COR-L47 (cell line): ENCODE results near the gene DEFB115.
"Not testable (repeated sequence)": the region's sequence is repeated elsewhere in the genome, so short reads cannot be mapped to it uniquely, and the experiment has no call there.

Experiments used
- DNase-seq: peaks from one replicate; lab custom pipeline; 2025; lab: John Stamatoyannopoulos, UW

The DEFB115 gene, protein sequence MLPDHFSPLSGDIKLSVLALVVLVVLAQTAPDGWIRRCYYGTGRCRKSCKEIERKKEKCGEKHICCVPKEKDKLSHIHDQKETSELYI

GRCh38 chr20:31257364-31257763, at the start of gene DEFB115:
TSS of gene DEFB115 (plus strand) at chr20:31257664. CDS start at chr20:31257664, 0 bp downstream.
- no peak for DNase-seq

DNA sequence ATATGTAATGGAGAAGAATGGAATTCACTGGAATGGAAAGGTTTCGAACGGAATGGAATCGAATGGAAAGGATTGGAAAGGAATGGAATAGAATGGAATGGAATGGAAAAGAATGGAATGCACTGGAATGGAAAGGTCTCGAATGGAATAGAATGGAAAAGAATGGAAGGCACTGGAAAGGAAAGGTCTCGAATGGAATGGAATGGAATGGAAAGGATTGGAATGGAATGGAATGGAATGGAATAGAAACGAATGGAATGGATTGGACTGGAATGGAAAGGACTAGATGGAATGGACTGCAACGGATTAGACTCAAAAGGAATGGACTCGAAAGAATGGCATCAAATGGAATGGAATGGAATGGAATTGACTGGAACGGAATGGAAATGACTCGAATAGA, 20.5 kb upstream of the DEFB115 start:
- no peak for DNase-seq

- no peak for DNase-seq
Observed at GRCh38 chr20:31237763-31238162, 19.7 kb upstream of the DEFB115 start.

DNA sequence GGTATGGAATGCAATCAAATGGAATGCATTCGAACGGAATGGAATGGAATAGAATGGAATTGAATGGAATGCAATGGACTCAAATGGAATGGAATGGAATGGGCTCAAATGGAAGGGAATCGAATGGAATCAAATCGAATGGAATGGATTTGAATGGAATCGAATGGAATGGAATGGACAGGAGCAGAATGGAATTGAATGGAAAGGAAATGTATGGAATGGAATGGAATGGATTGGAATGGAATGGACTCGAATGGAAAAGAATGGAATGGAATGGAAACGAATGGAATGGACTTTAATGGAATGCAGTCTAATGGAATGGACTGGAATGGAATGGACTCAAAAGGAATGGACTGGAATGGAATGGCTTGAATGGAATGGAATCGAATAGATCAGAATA, 18.3 kb upstream of the DEFB115 start:
- no peak for DNase-seq

- DNase-seq: no peak
Observed at GRCh38 chr20:31256959-31257358, 505 bp upstream of the DEFB115 start.

GRCh38 chr20:31260326-31260932, 3.0 kb downstream of the DEFB115 start:
- DNase-seq: peak; percentile 21

- DNase-seq: no peak
Observed at GRCh38 chr20:31274441-31274840, 17.0 kb downstream of the DEFB115 start.

DNA sequence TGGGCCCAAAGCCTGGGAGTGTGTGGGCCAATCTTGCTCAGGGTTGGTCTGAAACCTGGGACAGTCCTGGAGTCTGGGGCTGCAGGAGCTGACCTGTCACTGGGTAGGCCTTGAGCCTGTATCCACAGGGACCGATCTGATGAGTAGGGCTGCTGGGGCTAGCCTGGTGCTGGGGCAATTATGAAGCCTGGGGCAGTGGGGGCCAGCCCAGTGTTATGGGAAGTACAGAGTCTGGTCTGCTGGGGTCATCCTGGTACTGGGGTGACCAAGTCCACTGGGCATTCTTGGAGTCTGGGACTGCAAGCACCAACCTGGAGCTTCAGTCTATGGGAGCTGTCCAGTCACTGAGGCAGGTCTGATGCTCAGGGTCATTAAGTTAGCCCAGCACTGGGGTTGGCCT, 20.7 kb downstream of the DEFB115 start:
- no peak for DNase-seq

- not testable (repeated sequence) for DNase-seq
Observed at GRCh38 chr20:31284964-31285363, 27.5 kb downstream of the DEFB115 start.

DNA sequence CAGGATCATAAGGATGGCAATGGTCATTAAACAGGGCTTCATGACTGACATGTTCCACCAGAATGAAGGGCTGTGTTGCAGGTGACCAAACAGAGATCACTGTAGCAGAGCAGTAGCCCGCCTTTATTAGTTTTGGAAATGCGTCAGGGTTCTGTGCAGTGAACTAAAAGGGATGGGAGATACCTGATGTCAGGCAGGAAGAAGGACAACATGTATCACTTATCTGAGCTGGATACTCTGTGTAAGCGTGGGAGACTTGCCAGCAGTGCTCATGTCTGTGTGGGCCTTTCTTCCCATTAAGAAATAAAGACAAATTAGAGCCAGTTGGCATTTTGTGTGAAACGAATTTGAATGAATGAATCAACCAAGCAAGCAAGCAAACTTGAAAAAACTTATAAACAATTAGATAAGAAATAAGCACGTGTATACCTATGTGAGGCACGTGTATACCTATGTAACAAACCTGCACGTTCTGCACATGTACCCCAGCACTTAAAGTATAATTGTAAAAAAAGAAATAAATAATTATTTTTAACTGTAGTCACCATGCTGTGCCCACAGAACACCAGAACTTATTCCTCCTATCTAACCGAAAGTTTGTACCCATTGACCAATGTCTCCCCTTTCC, 51.2 kb downstream of the DEFB115 start, which contains the start of gene DEFB116:
TSS of gene DEFB116 (minus strand) at position 51 of the 628 bp plus-strand sequence. CDS start at position 51, 0 bp downstream.
- DNase-seq: no peak
